Measurements from ENCODE around the gene DAB2. TPM values are rescaled to one million over a fixed set of nuclear protein-coding genes. Genes with fewer than 3 reads are reported as not detected.

DAB2 gene
- total RNA-seq, 1 experiment from 2014 or later, result 14.1 TPM

GRCh38 chr5:39370555-39371366, 54.0 kb downstream of the DAB2 start:
- no peaks in the 10 kb centered on the region for H3K9me2 ChIP-seq (replicated peaks; ENCODE audit: low read length)
- intact Hi-C loops (cut with micrococcal nuclease), result no loop called here
- H2AFZ ChIP-seq (ENCODE audit: low read length), result no peak overlapping the region
- no peak overlapping the region for H3K9ac ChIP-seq (ENCODE audit: low read length)
- POLR2A ChIA-PET (ENCODE audit: unreplicated experiment), result no interaction called here
- no peaks in the 10 kb centered on the region for H3F3A ChIP-seq (ENCODE audit: low read length, unreplicated experiment)
- no peaks in the 10 kb centered on the region for H3K9me3 ChIP-seq (ENCODE audit: low read length)
- no peak overlapping the region for H3K4me3 ChIP-seq (ENCODE audit: low read length)
- H3K4me2 ChIP-seq (ENCODE audit: low read length), result no peak overlapping the region
- H3K27ac ChIP-seq (ENCODE audit: low read length), result no peak overlapping the region
- no peak for ATAC-seq
- H3K27me3 ChIP-seq (ENCODE audit: low read length), result no peaks in the 10 kb centered on the region
- CTCF ChIA-PET, result interaction anchor here (0.6 kb wide), 1 partner anchor 177 kb away, joined by 3 read pairs; no protein-coding TSS in a partner anchor
- no TSS peak for BruUV-seq (replicated peaks)
- no peaks in the 10 kb centered on the region for H4K20me1 ChIP-seq (ENCODE audit: low read length)
- H3K79me2 ChIP-seq (ENCODE audit: low read length), result no peaks in the 10 kb centered on the region
- peaks cover 4% of the 10 kb centered on the region; the same call in 1 of the 2 replicates for H3K36me3 ChIP-seq (ENCODE audit: low read depth, low read length)
- no peaks in the 10 kb centered on the region for H3K4me1 ChIP-seq (ENCODE audit: insufficient read depth, low read length)
- no peak for DNase-seq
- no peak for TF ChIP-seq EZH2 (IDR thresholded peaks at IDR 0.05; ENCODE audit: low read length, unreplicated experiment)
- TF ChIP-seq, protein P1, sequence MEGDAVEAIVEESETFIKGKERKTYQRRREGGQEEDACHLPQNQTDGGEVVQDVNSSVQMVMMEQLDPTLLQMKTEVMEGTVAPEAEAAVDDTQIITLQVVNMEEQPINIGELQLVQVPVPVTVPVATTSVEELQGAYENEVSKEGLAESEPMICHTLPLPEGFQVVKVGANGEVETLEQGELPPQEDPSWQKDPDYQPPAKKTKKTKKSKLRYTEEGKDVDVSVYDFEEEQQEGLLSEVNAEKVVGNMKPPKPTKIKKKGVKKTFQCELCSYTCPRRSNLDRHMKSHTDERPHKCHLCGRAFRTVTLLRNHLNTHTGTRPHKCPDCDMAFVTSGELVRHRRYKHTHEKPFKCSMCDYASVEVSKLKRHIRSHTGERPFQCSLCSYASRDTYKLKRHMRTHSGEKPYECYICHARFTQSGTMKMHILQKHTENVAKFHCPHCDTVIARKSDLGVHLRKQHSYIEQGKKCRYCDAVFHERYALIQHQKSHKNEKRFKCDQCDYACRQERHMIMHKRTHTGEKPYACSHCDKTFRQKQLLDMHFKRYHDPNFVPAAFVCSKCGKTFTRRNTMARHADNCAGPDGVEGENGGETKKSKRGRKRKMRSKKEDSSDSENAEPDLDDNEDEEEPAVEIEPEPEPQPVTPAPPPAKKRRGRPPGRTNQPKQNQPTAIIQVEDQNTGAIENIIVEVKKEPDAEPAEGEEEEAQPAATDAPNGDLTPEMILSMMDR (conservative IDR thresholded peaks at IDR 0.05; ENCODE audit: low read depth, low read length), result no peak
- no peak for TF ChIP-seq EZH2phosphoT487 (IDR thresholded peaks at IDR 0.05; ENCODE audit: borderline replicate concordance, low read length)

GRCh38 chr5:39369123-39369815, 55.5 kb downstream of the DAB2 start:
- Histone ChIP-seq H3K4me2 (ENCODE audit: low read length) (no peak overlapping the region), H3K9ac (ENCODE audit: low read length) (no peak overlapping the region), H3K9me3 (ENCODE audit: low read length) (no peaks in the 10 kb centered on the region), H2AFZ (ENCODE audit: low read length) (no peak overlapping the region), H3K9me2 (replicated peaks; ENCODE audit: low read length) (no peaks in the 10 kb centered on the region), H4K20me1 (ENCODE audit: low read length) (no peaks in the 10 kb centered on the region), H3K79me2 (ENCODE audit: low read length) (no peaks in the 10 kb centered on the region), H3K27ac (ENCODE audit: low read length) (no peak overlapping the region), H3F3A (ENCODE audit: low read length, unreplicated experiment) (no peaks in the 10 kb centered on the region), H3K27me3 (ENCODE audit: low read length) (no peaks in the 10 kb centered on the region), H3K36me3 (ENCODE audit: low read depth, low read length) (0 out of 2 replicates have a peak, but pooled peaks cover 4% of the 10 kb centered on the region), H3K4me3 (ENCODE audit: low read length) (no peak overlapping the region), H3K4me1 (ENCODE audit: insufficient read depth, low read length) (no peaks in the 10 kb centered on the region)
- ATAC-seq, result no peak
- POLR2A ChIA-PET (ENCODE audit: unreplicated experiment), result no interaction called here
- CTCF ChIA-PET, result interaction anchor here (0.5 kb wide), 1 partner anchor 221 kb away, joined by 4 read pairs; no protein-coding TSS in a partner anchor
- TF ChIP-seq EZH2 (IDR thresholded peaks at IDR 0.05; ENCODE audit: low read length, unreplicated experiment) (no peak), EZH2phosphoT487 (IDR thresholded peaks at IDR 0.05; ENCODE audit: borderline replicate concordance, low read length) (no peak)
- TF ChIP-seq, protein P1 (conservative IDR thresholded peaks at IDR 0.05; ENCODE audit: low read depth, low read length), result no peak
- intact Hi-C loops (cut with micrococcal nuclease), result no loop called here
- BruUV-seq (replicated peaks), result no TSS peak
- DNase-seq, result no peak
